ENCODE results near the gene CCDC102B.
"Not testable (repeated sequence)": the region's sequence is repeated elsewhere in the genome, so short reads cannot be mapped to it uniquely, and the experiment has no call there.

CCDC102B gene

DNA sequence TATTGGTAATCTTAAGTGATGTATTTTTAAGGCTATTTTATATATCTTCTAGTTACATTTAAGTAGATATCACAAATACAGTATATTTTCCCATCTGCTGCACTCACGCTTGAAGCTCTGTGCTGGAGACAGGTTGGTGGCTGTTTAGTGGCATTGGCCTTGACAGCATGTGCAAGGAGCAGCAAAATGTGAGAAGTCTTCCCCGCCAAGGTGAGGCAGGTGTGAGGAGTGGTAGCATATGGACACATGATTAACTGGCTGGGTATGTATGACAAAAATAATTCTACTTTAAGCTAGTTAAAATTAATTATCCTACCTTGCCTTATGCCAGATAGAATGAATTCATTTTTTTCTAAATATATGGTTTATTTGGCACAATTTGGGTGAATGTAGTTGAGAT is 117.2 kb downstream of the CCDC102B start:
- no peak for DNase-seq (ENCODE audit: low read depth)

GRCh38 chr18:68916734-68917133 is 118.9 kb downstream of the CCDC102B start:
- peak; percentile 24 for DNase-seq (ENCODE audit: low read depth)

- no peak for DNase-seq (ENCODE audit: low read depth)
Measured at GRCh38 chr18:68918216-68918615, 120.3 kb downstream of the CCDC102B start.

DNA sequence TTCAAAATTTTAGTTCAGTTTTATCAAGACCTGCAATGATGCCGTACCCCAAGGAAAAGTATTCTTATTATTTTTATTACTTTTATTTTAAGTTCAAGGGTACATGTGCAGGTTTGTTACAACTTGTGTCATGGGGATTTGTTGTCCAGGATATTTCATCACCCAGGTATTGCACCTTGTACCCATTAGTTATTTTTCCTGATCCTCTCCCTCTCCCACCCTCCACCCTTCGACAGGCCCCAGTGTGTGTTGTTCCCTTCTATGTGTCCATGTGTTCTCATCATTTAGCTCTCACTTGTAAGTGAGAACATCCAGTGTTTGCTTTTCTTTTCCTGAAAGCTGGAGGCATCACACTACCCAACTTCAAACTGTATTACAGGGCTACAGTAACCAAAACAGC is 122.0 kb downstream of the CCDC102B start:
- DNase-seq (ENCODE audit: low read depth) = no peak

- DNase-seq (ENCODE audit: low read depth) = no peak
Measured at GRCh38 chr18:68922392-68922791, 124.5 kb downstream of the CCDC102B start.

- no peak for DNase-seq (ENCODE audit: low read depth)
Measured at GRCh38 chr18:68925268-68925667, 127.4 kb downstream of the CCDC102B start.

DNA sequence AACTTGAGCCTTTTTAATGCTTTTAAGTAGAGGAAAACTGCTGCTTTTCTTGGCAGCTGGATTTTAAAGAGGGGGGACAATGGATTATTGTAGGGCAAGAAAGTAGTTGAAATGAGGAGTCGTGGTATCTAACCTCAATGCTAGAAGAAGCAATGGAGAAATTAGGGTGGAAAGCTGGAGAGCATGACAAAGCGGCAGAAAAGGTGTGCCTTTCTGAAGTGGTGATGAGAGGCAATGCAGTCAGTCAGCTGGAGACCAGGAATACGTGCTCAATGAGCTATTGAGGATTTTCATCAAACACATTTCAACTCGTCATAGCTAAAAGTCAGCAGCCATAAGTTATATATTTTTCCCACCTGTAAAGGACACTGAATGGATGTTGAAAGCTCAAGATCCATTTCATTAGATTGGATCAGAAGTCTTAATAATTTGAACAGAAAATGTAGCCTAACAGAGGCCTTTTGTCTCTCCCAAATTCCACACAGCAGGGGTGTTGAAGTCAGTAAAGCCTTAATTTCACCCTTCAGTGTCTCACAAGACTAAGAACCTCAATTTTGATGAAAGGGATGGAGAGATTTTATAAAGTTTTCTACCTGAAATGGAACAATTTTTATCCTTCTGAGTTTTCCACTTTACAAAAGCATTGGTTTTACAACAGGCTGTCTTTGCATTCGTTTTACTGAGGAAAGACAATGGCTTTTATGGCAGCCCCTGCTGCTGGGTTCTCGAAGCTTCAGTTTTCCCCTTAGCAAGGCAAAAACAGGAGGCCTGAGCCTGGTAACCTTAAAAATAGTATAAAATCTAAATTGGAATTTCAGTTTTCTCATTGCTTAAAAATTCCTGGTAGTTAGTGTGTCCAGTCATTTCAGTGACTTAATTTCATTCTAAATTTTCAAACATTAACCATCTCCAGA is 131.1 kb downstream of the CCDC102B start:
- DNase-seq (ENCODE audit: low read depth) = no peak

GRCh38 chr18:68935686-68936085 is 137.8 kb downstream of the CCDC102B start:
- DNase-seq (ENCODE audit: low read depth) = no peak

GRCh38 chr18:68937029-68937599 is 139.2 kb downstream of the CCDC102B start:
- no peak for DNase-seq (ENCODE audit: low read depth)

GRCh38 chr18:68940039-68940438 is 142.2 kb downstream of the CCDC102B start:
- no peak for DNase-seq (ENCODE audit: low read depth)

GRCh38 chr18:68940754-68941153 is 142.9 kb downstream of the CCDC102B start:
- no peak for DNase-seq (ENCODE audit: low read depth)

DNA sequence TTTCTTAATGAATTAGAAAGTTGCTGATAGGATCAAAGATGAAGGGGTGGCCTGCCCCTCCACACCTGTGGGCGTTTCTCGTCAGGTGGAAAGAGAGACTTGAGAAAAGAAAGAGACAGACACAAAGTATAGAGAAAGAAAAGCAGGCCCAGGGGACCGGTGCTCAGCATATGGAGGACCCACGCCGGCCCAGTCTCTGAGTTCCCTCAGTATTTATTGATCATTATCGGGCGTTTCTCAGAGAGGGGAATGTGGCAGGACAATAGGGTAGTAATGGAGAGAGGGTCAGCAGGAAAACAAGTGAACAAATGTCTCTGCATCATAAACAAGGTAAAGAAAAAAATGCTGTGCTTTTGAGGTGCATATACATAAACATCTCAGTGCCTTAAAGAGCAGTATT is 144.3 kb downstream of the CCDC102B start:
- no peak for DNase-seq (ENCODE audit: low read depth)

DNA sequence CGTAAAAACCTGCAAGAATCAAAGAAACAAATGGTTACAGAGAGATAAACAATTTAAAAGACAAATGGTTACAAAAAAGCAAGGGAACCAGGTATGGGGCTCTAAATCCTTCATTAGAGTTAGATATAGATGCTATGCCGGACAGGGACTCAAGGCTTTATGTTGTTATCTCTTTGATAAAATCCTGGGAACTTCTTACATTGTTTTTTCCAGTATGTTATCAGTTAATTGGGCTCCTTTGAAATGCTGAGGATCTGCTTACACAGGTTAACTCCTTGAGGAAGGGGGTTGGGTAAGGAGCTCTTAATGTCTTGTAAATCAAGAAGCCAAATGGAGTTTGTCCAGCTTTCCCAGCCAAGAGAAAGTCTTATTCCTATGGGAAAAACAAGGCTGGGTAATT is 146.0 kb downstream of the CCDC102B start:
- DNase-seq (ENCODE audit: low read depth) = not testable (repeated sequence)

DNA sequence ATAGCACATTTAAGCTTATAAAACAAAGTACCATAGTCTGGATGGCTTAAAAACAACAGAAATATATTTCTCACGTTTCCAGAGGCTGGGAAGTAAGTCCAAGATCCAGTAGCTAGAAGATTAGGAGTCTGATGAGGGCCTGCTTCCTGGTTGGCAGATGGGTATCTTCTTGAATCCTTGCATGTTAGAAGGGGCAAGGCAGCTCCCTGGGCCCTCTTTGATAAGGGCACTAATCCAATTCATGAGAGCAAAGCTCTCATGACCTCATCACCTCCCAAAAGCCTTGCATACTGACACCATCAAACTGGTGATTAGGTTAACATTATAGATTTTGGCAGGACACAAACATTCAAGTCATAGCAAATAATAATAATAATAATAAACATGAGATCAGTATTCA is 146.4 kb downstream of the CCDC102B start:
- DNase-seq (ENCODE audit: low read depth) = no peak

- DNase-seq (ENCODE audit: low read depth) = no peak
Measured at GRCh38 chr18:68944826-68945225, 146.9 kb downstream of the CCDC102B start.

DNA sequence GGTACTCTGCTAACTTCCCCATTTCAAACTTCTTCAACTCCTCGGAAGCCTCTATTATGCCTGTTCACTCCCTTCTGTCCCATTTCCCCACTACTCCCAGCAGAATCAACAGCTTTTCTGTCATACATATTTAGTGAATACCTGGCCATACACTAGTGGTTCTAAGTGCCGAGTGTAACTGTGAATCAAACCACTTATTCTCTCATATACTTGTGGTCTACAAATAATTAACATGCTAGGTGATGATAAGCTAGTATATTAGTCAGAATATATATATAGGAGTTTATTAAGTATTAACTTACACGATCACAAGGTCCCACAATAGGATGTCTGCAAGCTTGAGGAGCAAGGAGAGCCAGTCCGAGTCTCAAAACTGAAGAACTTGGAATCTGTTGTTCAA is 150.7 kb downstream of the CCDC102B start:
- DNase-seq (ENCODE audit: low read depth) = no peak

GRCh38 chr18:68954738-68955137 is 156.9 kb downstream of the CCDC102B start:
- no peak for DNase-seq (ENCODE audit: low read depth)

GRCh38 chr18:68956650-68957049 is 158.8 kb downstream of the CCDC102B start:
- DNase-seq (ENCODE audit: low read depth) = no peak

GRCh38 chr18:68960355-68960754 is 162.5 kb downstream of the CCDC102B start:
- DNase-seq (ENCODE audit: low read depth) = peak; percentile 30

DNA sequence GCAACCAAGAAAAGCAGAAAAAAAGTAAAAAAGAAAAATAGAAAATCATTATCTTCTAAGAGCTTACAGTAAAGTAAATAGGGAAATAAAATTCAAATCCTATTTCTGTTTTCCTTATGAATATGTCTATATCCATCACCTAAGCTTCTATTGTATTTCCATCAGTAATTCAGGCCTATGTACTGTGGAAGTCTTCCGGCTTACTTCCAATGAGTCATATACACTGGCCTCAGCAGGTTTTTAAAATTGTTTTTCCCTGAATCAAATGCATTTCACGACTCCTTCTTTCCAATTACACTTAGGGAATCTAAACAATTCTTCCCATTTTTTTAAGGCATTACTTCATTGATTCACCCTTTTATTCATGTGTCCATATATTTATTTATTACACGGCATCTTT is 164.7 kb downstream of the CCDC102B start:
- DNase-seq (ENCODE audit: low read depth) = peak; percentile 6

DNA sequence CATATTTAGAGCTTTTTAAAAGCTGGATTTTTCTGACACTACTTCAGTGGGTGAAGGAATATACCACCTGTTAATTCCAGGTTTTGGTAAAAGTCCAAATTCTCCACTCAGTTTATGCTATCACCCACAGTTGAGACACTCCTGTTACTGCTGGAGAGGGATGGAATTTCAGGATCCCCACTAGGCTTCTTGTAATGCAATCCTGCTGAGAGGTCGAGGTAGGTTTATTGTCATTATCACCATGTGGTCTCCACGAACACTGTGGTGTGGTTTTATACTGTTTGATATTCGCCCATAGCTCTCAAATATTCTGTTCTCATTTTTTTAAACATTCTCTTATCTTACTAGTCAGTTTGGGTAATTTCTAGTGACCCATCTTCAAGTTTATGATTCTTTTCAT is 167.9 kb downstream of the CCDC102B start:
- no peak for DNase-seq (ENCODE audit: low read depth)

DNA sequence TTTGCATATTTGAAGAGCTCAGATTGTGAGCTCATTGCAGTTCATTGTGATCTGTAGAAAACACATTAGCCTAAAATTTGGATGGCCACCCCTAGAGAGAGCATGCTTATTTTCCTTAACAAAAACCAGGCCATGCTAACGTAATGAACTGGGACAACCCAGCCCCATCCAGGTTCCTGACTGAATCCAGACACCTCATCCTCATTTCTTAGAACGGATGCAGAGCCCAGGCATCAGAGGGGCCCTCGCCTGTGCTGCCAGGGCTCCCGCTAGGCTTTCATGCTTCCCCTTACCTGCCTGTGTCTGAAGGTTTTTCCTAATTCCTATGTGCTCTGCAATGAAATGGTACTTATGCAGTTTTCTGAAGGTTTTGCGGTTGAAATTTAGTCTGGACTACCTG is 171.1 kb downstream of the CCDC102B start:
- no peak for DNase-seq (ENCODE audit: low read depth)

DNA sequence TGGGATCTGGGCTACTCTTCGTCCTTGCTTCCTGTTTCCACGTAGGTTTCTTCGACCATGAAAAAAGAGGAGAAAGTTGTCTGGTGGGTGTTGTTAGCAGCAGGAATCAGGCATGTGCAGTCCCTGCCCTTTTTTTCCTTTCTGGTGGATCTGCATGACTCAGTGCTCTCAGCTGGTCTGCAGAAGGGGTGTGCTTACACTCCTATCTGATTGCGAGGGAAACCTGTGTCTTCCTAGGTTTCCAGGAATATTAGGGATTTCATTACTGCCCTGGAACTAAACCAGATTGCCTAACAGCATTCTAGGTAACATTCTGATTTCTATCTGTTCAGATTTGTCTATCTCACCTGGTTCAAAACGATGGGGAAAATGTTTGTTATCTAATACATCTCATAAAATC is 174.3 kb downstream of the CCDC102B start:
- peak; percentile 42 for DNase-seq (ENCODE audit: low read depth)

DNA sequence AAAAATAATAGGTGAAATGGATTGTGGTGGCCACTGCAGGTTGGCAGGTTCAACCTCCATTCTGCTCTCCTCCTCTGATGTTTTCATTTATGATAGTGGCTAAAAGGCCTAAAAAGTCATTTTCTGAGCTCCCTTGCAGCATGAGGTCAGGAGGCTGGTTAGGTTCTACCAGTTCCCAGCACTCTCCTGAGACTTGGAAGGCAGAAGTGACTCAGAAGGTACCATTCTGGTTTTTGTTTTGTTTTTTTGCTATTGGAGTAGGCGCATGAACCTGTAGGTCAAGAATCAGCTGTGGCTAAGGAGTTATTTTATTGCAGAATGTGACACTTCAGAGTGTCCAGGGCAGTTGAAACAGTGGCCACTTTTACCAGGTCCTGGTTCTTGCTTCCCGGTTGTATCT is 181.9 kb downstream of the CCDC102B start:
- no peak for DNase-seq (ENCODE audit: low read depth)

Data from iris pigment epithelial cell (primary cell).